ENCODE data around the gene QSOX1.

- TF ChIP-seq CTCF (IDR thresholded peaks at IDR 0.05) = no peak
- TF ChIP-seq POLR2A (IDR thresholded peaks at IDR 0.05) = no peak
Measured at GRCh38 chr1:180136968-180137356, 17.7 kb upstream of the QSOX1 start.

Measured in Peyer's patch (tissue), 4 donors.